GM23248 (cell line): Measurements from ENCODE around the gene HOXD13. TPM values are rescaled to one million over a fixed set of nuclear protein-coding genes. Genes with fewer than 3 reads are reported as not detected.
A peak's percentile ranks its signal among the peaks of the same experiment; 100 is the strongest.

Source experiments
- DNase-seq: peaks from one replicate; pipeline ENCODE4 v3.0.0-alpha.2; 2015
- H2AFZ ChIP-seq: fragments of 200-600 bp; sonication (generic); 2 replicates; pipeline ENCODE4 v1.6.1; 2016; ENCODE audit warnings: antibody characterized with exemption
- H3F3A ChIP-seq: fragments of 200-600 bp; sonication (generic); 2 replicates; pipeline ENCODE4 v1.6.1; 2016; ENCODE audit warnings: mild to moderate bottlenecking, antibody characterized with exemption, mixed run types; ENCODE audit not compliant: insufficient read depth
- H3K27ac ChIP-seq: fragments of 200-600 bp; sonication (generic); 2 replicates; pipeline ENCODE4 v1.5.1; 2016; ENCODE audit warnings: mild to moderate bottlenecking
- H3K27me3 ChIP-seq: fragments of 200-600 bp; sonication (generic); replicated peaks from 2 replicates; pipeline ENCODE4 v1.6.1; 2016; ENCODE audit warnings: mild to moderate bottlenecking; ENCODE audit not compliant: insufficient read depth
- H3K36me3 ChIP-seq: fragments of 200-600 bp; sonication (generic); 2 replicates; pipeline ENCODE4 v1.6.1; 2016; ENCODE audit warnings: low read depth, mild to moderate bottlenecking
- H3K4me1 ChIP-seq: fragments of 200-600 bp; sonication (generic); 2 replicates; pipeline ENCODE4 v1.6.1; 2016; ENCODE audit warnings: mild to moderate bottlenecking; ENCODE audit not compliant: insufficient read depth
- H3K4me2 ChIP-seq: fragments of 200-600 bp; sonication (generic); one replicate; pipeline ENCODE4 v1.6.1; 2016; ENCODE audit warnings: mild to moderate bottlenecking; ENCODE audit not compliant: unreplicated experiment
- H3K4me3 ChIP-seq: fragments of 200-600 bp; sonication (generic); 2 replicates; pipeline ENCODE4 v1.5.1; 2016; ENCODE audit warnings: mild to moderate bottlenecking
- H3K79me2 ChIP-seq: fragments of 200-600 bp; sonication (generic); 2 replicates; pipeline ENCODE4 v1.6.1; 2016; ENCODE audit warnings: mild to moderate bottlenecking; ENCODE audit not compliant: insufficient read depth
- H3K9ac ChIP-seq: fragments of 200-600 bp; sonication (generic); 2 replicates; pipeline ENCODE4 v1.6.1; 2016; ENCODE audit warnings: mild to moderate bottlenecking
- H3K9me2 ChIP-seq: fragments of 200-600 bp; sonication (generic); 2 replicates; pipeline ENCODE4 v1.6.1; 2016; ENCODE audit warnings: mixed run types, mild to moderate bottlenecking, moderate library complexity; ENCODE audit not compliant: insufficient read depth
- H3K9me3 ChIP-seq: fragments of 200-600 bp; sonication (generic); one replicate; pipeline ENCODE4 v1.6.1; 2017; ENCODE audit warnings: low read depth
- H4K20me1 ChIP-seq: fragments of 200-600 bp; sonication (generic); 2 replicates; pipeline ENCODE4 v1.6.0; 2016; ENCODE audit not compliant: insufficient read depth
- EZH2 ChIP-seq: fragments of 200-600 bp; sonication (generic); IDR thresholded peaks from 2 replicates; pipeline ENCODE4 v1.6.1; 2018; ENCODE audit warnings: antibody characterized with exemption, mild to moderate bottlenecking; ENCODE audit not compliant: insufficient read depth, poor library complexity, severe bottlenecking
- EZH2phosphoT487 ChIP-seq: fragments of 200-600 bp; sonication (generic); IDR thresholded peaks from 2 replicates; pipeline ENCODE4 v1.6.1; 2018; ENCODE audit warnings: antibody characterized with exemption, moderate library complexity, mild to moderate bottlenecking, low read depth; ENCODE audit not compliant: insufficient read depth
- WGBS, 2 experiments: methylation state at CpG; one replicate each; pipeline ENCODE4 v1.1.6; 2015 to 2017; ENCODE audit warnings: low lambda C conversion rate in 2 of 2, low coverage in 1 of 2; ENCODE audit errors: missing lambda C conversion rate in 2 of 2; 5-methylcytosine and 5-hydroxymethylcytosine counted together
- in situ Hi-C: fragments of 300-500 bp; cut with MboI; formaldehyde crosslinking; loops from 2 replicates; pipeline ENCODE4 v1.15.0; 2020
- polyA plus RNA-seq: library from polyadenylated mRNA; unstranded; fragments of >200 nt; fragmentation: Nextera tagmentation; extraction: Ambion mirVana; gene quantifications from 2 replicates; pipeline ENCODE4 v1.2.1, GENCODE V29; 2016
- total RNA-seq: library from RNA; depleted of rRNA; stranded (reverse); fragments of >200 nt; shearing (Covaris generic); gene quantifications from 2 replicates; pipeline ENCODE4 v1.2.3, GENCODE V29; 2014

Gene HOXD13
- total and polyA plus RNA-seq, 2 experiments from 2014 or later = 2.4 to 3.8 TPM

GRCh38 chr2:176085861-176086771, 6.4 kb upstream of the HOXD13 start:
- in situ Hi-C loops = no loop called here
- DNase-seq = peak; percentile 66
- no peak for TF ChIP-seq EZH2phosphoT487
- no peak for TF ChIP-seq EZH2
- H3K4me2 ChIP-seq = no peak overlapping the region
- H3K4me3 ChIP-seq = peak overlapping the region; percentile 46; the same call in 1 of the 2 replicates
- no peak overlapping the region for H2AFZ ChIP-seq
- no peaks in the 10 kb centered on the region for H3K79me2 ChIP-seq
- H3K9ac ChIP-seq = no peak overlapping the region
- H3K27me3 ChIP-seq = peaks cover 73% of the 10 kb centered on the region
- WGBS, 2 experiments = 12 to 14% methylated on average over 45 to 46 of the region's 46 CpGs
- no peaks in the 10 kb centered on the region for H4K20me1 ChIP-seq
- no peaks in the 10 kb centered on the region for H3K9me3 ChIP-seq
- H3K9me2 ChIP-seq = no peaks in the 10 kb centered on the region
- H3K27ac ChIP-seq = no peak overlapping the region
- H3F3A ChIP-seq = no peaks in the 10 kb centered on the region
- no peaks in the 10 kb centered on the region for H3K36me3 ChIP-seq
- no peaks in the 10 kb centered on the region for H3K4me1 ChIP-seq

- H3K4me2 ChIP-seq = peak overlapping the region; percentile 66
- H3K9me3 ChIP-seq = no peaks in the 10 kb centered on the region
- no peaks in the 10 kb centered on the region for H3K79me2 ChIP-seq
- peaks cover 59% of the 10 kb centered on the region for H3K27me3 ChIP-seq
- no peak for DNase-seq
- no peaks in the 10 kb centered on the region for H3F3A ChIP-seq
- no peaks in the 10 kb centered on the region for H4K20me1 ChIP-seq
- no peaks in the 10 kb centered on the region for H3K9me2 ChIP-seq
- no peak overlapping the region for H3K27ac ChIP-seq
- in situ Hi-C loops = no loop called here
- H3K4me1 ChIP-seq = no peaks in the 10 kb centered on the region
- peak overlapping the region; percentile 64 for H2AFZ ChIP-seq
- WGBS, 2 experiments = 79 to 86% methylated on average over 28 to 29 of the region's 29 CpGs
- no peak overlapping the region; the same call in 1 of the 2 replicates for H3K4me3 ChIP-seq
- H3K36me3 ChIP-seq = no peaks in the 10 kb centered on the region
- no peak overlapping the region for H3K9ac ChIP-seq
- no peak for TF ChIP-seq EZH2
- TF ChIP-seq EZH2phosphoT487 = no peak
These were observed 5.0 kb upstream of the HOXD13 start for GRCh38 chr2:176087330-176088047.

GRCh38 chr2:176088048-176088936, 4.2 kb upstream of the HOXD13 start:
- in situ Hi-C loops = no loop called here
- DNase-seq = peak; percentile 85
- H3K4me3 ChIP-seq = peak overlapping the region; percentile 63
- peak overlapping the region; percentile 66 for H3K4me2 ChIP-seq
- no peak overlapping the region for H3K27ac ChIP-seq
- TF ChIP-seq EZH2phosphoT487 = peak; percentile 27; the same call in 1 of the 2 replicates
- TF ChIP-seq EZH2 = peak; percentile 44
- no peaks in the 10 kb centered on the region for H3K79me2 ChIP-seq
- H3K9me2 ChIP-seq = no peaks in the 10 kb centered on the region
- no peaks in the 10 kb centered on the region for H4K20me1 ChIP-seq
- peaks cover under 1% of the 10 kb centered on the region; the same call in 1 of the 2 replicates for H3K4me1 ChIP-seq
- 0 out of 2 replicates have a peak, but pooled peaks cover under 1% of the 10 kb centered on the region for H3F3A ChIP-seq
- H3K9me3 ChIP-seq = no peaks in the 10 kb centered on the region
- H3K36me3 ChIP-seq = no peaks in the 10 kb centered on the region
- 21 to 25% methylated on average over 41 to 49 of the region's 49 CpGs for WGBS, 2 experiments
- H3K9ac ChIP-seq = no peak overlapping the region
- H2AFZ ChIP-seq = peak overlapping the region; percentile 64
- H3K27me3 ChIP-seq = peaks cover 51% of the 10 kb centered on the region
